Ovary (tissue), 3 donors: ENCODE results near the gene TOP2B.

Experiments
- EP300 ChIP-seq: sonication (generic); formaldehyde crosslinking; IDR thresholded peaks from one replicate; pipeline ENCODE4 v1.6.1; 2017; ENCODE audit warnings: antibody characterized with exemption
- TF ChIP-seq, protein P1 (sequence below), 3 donors: fragments of 450-650 bp in 2 of 3; fragments of 200-600 bp in 1 of 3; IDR thresholded peaks; one replicate each; pipeline versions ENCODE4 v1.5.1 to v1.8.0; 2016 to 2022; ENCODE audit warnings: antibody characterized with exemption in 3 of 3, mild to moderate bottlenecking in 1 of 3
- donor health status: DM: no; HTN: no; CAD: no.

GRCh38 chr3:25565807-25566206 lies 98.9 kb downstream of the TOP2B start:
- TF ChIP-seq, protein P1, sequence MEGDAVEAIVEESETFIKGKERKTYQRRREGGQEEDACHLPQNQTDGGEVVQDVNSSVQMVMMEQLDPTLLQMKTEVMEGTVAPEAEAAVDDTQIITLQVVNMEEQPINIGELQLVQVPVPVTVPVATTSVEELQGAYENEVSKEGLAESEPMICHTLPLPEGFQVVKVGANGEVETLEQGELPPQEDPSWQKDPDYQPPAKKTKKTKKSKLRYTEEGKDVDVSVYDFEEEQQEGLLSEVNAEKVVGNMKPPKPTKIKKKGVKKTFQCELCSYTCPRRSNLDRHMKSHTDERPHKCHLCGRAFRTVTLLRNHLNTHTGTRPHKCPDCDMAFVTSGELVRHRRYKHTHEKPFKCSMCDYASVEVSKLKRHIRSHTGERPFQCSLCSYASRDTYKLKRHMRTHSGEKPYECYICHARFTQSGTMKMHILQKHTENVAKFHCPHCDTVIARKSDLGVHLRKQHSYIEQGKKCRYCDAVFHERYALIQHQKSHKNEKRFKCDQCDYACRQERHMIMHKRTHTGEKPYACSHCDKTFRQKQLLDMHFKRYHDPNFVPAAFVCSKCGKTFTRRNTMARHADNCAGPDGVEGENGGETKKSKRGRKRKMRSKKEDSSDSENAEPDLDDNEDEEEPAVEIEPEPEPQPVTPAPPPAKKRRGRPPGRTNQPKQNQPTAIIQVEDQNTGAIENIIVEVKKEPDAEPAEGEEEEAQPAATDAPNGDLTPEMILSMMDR (IDR thresholded peaks at IDR 0.05): no peak
- TF ChIP-seq EP300: no peak
